SK-N-MC (cell line): Measurements from ENCODE around the gene PLPPR5.

Experiments used
- DNase-seq: peaks from one replicate; pipeline ENCODE4 v3.0.0-alpha.2; 2011; ENCODE audit warnings: low read depth, low spot score
- H3K27ac ChIP-seq: fragments of 200-600 bp; sonication (generic); 2 replicates; pipeline ENCODE4 v1.5.1; 2016; ENCODE audit warnings: mixed run types
- H3K36me3 ChIP-seq: fragments of 200-600 bp; sonication (generic); 2 replicates; pipeline ENCODE4 v1.6.1; 2017; ENCODE audit warnings: antibody characterized with exemption, low read length, mixed read lengths; ENCODE audit not compliant: insufficient read depth
- H3K4me3 ChIP-seq: fragments of 200-600 bp; sonication (generic); 2 replicates; pipeline ENCODE4 v1.5.1; 2016
- H3K9ac ChIP-seq: fragments of 200-600 bp; sonication (generic); 2 replicates; pipeline ENCODE4 v1.8.0; 2017; ENCODE audit warnings: mixed run types, mixed read lengths; ENCODE audit not compliant: insufficient read length
- H3K9me3 ChIP-seq: fragments of 200-600 bp; sonication (generic); 2 replicates; pipeline ENCODE4 v1.6.1; 2017; ENCODE audit warnings: low read depth, mild to moderate bottlenecking, antibody characterized with exemption, low read length, moderate library complexity, mixed read lengths
- EZH2 ChIP-seq: fragments of 200-600 bp; sonication (generic); IDR thresholded peaks from one replicate; pipeline ENCODE4 v1.6.1; 2017; ENCODE audit warnings: antibody characterized with exemption
- FOXP2 ChIP-seq: optimal IDR thresholded peaks from 2 replicates; pipeline ENCODE3; 2011; ENCODE audit warnings: mild to moderate bottlenecking, moderate library complexity; ENCODE audit not compliant: insufficient read depth; ENCODE audit errors: extremely low read length, control extremely low read depth
- POLR2AphosphoS5 ChIP-seq: IDR thresholded peaks from 2 replicates; pipeline ENCODE4 v1.6.1; 2012; ENCODE audit warnings: mild to moderate bottlenecking, low read depth, low read length, borderline replicate concordance

PLPPR5 gene

DNA sequence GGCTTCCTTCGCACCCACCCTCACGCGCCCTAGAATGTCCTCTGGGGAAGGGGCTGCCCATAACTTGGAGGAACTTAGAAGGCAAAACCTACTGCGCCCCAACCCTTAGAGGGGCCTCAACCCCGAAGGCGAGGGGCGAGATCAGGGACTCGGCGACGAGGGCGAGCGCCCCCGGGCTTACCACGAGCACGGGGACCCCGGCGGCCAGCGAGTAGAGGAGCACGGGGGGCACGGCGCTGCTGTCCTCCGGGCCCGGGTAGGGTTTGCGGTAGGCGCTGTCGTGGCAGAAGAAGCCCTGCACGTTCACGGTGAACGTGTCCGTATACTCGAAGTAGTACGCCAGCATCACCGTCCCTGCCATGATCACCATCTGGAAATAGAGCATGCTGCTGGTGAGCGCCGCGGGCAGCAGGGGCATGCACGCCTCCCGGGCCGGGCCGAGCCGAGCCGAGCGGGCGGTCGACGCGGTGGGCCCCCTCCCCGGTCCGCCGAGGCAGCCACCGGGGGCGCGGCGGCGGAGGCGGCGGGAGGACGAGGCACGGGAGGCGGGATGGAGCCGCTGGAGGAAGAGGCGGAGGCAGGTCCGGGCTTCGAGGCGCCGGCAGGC is 304 bp downstream of the PLPPR5 start:
- no peak overlapping the region for H3K9ac ChIP-seq
- H3K9me3 ChIP-seq, result no peaks in the 10 kb centered on the region
- H3K27ac ChIP-seq, result no peak overlapping the region
- peak overlapping the region; percentile 77 for H3K4me3 ChIP-seq
- H3K36me3 ChIP-seq, result no peaks in the 10 kb centered on the region
- no peak for DNase-seq
- TF ChIP-seq POLR2AphosphoS5 (no peak), EZH2 (no peak), FOXP2 (no peak)

DNA sequence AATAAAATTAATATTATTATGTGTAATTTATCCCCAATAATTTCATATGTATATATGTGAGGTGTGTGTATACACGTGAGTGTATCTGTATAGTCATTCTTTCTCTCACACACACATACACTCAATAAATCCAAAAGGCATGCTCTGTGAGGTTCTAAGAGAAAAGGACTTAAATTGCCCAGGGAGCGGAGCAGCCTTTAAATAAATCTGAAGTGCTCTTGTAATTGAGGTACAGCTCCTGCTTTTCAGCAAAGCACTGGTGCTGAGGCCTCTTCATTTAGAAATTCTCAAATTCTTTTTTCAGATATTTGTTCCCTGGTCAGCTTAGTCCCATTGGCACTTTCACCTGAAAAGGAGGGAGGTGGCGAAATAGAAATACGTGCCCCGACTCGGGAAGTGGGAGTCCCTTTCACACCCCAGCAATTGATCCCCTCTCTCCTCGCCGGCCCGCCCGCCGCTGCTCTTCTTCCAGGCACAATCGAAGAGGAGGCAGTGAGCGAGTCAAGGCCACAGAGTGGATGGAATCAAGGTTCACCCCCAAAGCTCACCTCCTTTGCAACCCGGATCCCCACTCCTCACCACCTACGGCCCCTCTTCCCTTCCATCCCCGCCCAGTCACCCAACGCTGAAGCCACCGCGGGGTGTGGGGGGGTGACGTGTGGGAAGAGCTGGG is 944 bp downstream of the PLPPR5 start:
- no peak for TF ChIP-seq FOXP2
- no peak for TF ChIP-seq POLR2AphosphoS5
- no peak for TF ChIP-seq EZH2
- no peak for DNase-seq
- Histone ChIP-seq H3K4me3 (peak overlapping the region; percentile 77), H3K27ac (no peak overlapping the region), H3K36me3 (no peaks in the 10 kb centered on the region), H3K9me3 (no peaks in the 10 kb centered on the region), H3K9ac (no peak overlapping the region)

DNA sequence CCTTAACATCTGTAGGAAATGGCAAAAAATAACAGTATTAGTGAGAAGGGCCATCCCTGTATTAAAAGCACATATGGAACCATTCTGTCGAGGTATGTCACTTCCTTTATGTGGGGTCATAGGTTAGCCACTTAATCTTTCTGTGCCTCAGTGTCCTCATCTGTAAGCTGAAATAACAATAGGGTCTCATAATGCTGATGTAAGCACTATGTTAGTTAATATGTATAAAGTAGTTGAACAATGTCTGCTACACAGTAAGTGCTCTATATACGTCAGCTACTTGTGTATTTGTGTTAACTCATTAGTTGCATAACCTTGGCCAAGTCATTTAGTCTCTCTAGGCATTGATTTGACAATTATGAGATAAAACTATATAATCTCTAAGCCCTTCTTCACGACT is 11.8 kb downstream of the PLPPR5 start:
- Histone ChIP-seq H3K4me3 (no peak overlapping the region), H3K9me3 (no peaks in the 10 kb centered on the region), H3K9ac (no peak overlapping the region), H3K27ac (no peak overlapping the region), H3K36me3 (no peaks in the 10 kb centered on the region)
- DNase-seq, result no peak
- TF ChIP-seq POLR2AphosphoS5 (no peak), EZH2 (no peak), FOXP2 (no peak)

DNA sequence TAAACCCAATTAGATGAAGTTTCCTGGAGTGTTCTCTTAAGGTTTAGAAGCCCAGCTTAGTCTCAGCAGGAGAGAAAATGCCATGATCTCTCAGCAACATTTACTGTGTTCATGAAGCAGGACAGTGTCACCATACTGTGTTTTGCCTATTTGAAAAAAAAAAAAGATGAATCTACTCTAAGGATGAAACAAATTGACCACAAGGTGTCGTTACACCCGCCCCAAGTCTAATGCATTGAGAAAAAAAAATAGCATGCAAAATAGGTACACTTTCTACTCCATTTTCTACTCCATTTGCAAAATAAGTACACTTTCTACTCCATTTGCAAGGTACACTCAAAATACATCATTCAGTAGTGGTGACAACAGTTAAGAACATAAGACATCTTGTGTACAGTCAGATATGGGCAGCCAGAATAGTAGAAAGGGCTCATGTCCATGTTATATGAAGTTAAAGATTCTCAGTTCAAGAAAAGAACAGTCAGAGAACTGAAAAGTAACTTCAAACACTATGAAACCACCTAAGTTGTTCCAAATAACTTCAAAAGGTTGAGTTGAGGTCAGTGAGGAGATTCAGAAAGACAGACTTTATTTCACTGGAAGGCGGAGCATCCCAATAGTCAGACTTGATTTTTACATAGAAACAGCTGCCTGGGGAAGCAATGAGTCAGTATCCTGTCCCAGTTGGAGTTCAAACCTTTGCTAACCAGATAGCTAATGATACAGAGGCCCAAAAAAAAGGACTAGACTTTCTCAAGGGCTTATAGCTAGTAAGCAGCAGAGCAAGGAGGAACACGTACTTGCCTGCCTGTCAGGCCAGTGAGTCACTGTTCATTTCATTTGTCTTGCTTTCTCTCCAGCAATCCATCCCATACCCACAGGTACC is 13.3 kb downstream of the PLPPR5 start:
- Histone ChIP-seq H3K9me3 (no peaks in the 10 kb centered on the region), H3K4me3 (no peak overlapping the region), H3K36me3 (no peaks in the 10 kb centered on the region), H3K9ac (no peak overlapping the region), H3K27ac (no peak overlapping the region)
- DNase-seq, result no peak
- TF ChIP-seq FOXP2 (no peak), POLR2AphosphoS5 (no peak), EZH2 (no peak)

DNA sequence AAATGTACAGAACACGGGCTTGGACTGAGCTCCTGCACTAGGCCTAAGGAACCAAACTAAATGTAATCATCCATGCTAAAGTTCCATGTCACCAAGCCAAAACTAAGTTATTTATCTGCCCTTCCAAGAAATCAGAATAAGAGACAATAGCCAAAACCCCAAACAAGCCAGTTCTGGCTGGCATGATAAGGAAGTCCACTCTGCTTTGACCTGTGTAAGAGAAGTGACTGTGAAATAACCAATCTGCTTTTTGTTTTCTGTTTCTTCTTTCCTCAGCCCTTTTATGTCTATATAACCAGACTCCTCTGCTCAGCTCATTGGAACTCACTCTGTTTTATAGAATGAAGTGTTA is 15.1 kb downstream of the PLPPR5 start:
- Histone ChIP-seq H3K9ac (no peak overlapping the region), H3K27ac (no peak overlapping the region), H3K4me3 (no peak overlapping the region), H3K9me3 (no peaks in the 10 kb centered on the region), H3K36me3 (no peaks in the 10 kb centered on the region)
- no peak for DNase-seq
- TF ChIP-seq POLR2AphosphoS5, result no peak
- TF ChIP-seq EZH2, result no peak
- no peak for TF ChIP-seq FOXP2

DNA sequence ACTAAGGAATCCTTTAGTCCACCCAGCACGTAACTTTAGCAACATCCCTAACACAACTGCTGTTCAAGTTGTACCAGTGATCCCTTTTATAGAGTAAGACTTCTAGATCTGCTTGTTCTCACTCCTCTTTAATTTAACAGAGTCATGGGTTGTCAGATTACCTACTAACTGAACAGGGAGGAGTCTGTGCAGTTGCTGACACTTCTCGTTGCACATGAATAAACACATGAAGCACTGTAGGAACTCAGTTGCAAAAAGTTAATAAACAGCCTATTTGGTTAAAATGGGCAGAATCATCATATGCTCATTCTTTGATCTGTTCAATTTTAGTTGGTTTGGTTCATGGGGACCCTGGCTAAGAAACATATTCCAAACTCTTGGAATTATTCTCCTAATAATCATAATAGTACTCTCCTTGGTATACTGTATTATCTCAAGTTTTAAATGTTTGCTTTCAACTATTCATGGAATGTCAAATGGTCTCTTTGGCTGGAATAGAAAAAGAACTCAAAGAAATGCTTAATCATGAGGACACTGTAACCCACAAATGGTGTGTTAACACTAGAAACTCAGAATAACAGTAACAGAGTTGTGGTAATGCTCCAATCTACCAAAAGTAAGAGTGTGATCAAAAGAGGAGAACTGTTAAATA is 15.6 kb downstream of the PLPPR5 start:
- Histone ChIP-seq H3K4me3 (no peak overlapping the region), H3K27ac (no peak overlapping the region), H3K9me3 (no peaks in the 10 kb centered on the region), H3K36me3 (no peaks in the 10 kb centered on the region), H3K9ac (no peak overlapping the region)
- DNase-seq, result no peak
- TF ChIP-seq POLR2AphosphoS5, result no peak

DNA sequence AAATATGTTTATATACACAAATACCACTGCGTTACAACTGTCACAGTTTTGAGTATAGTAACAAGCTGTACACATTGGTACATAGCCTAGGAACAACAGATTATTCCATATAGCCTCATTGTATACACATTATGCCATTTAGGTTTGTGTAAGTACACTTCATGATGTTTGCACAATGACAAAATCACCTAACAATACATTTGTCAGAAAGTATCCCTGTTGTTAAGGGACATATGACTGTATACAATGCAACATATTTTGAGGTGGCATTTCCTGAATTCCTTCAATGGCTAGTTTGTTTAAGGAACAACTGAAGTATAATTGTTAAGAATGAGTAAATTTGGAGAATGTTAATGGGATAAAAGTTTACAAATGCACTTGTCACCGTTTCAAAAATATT is 19.0 kb downstream of the PLPPR5 start:
- TF ChIP-seq POLR2AphosphoS5 (no peak), EZH2 (no peak), FOXP2 (no peak)
- H3K4me3 ChIP-seq, result no peak overlapping the region
- no peak overlapping the region for H3K27ac ChIP-seq
- H3K9ac ChIP-seq, result no peak overlapping the region
- H3K9me3 ChIP-seq, result no peaks in the 10 kb centered on the region
- H3K36me3 ChIP-seq, result no peaks in the 10 kb centered on the region
- no peak for DNase-seq

DNA sequence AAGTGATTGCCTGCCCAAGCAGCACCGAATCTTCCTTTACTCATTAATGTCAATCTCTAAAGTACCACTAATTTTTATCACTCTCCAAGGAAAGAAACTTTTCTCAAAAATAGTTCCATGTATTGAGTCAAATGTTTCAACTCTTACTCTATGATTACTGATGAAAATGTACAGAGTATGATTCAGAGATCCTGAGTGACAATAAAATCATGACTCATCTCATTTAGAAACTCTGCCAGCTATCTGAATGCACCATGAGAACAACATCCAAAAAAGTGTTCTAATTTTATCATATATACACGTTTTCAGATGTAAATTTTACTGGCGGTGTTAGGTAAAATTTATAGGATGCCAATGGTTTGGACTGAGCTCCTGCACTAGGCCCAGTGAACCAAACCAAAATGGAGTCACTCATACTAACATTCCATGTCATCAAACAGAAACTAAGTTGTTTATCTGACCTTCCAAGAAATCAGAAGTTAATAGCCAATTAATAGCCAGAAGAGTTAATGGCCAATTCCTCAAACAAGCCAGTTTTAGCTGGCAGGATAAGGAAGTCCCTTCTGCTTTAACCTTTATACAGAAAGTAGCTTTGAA is 22.6 kb downstream of the PLPPR5 start:
- Histone ChIP-seq H3K9ac (no peak overlapping the region), H3K4me3 (no peak overlapping the region), H3K9me3 (no peaks in the 10 kb centered on the region), H3K36me3 (no peaks in the 10 kb centered on the region), H3K27ac (no peak overlapping the region)
- no peak for TF ChIP-seq EZH2
- no peak for TF ChIP-seq POLR2AphosphoS5
- no peak for TF ChIP-seq FOXP2
- no peak for DNase-seq
